Measurements from ENCODE around the gene SND1. TPM values are rescaled to one million over a fixed set of nuclear protein-coding genes. Genes with fewer than 3 reads are reported as not detected.
"Not testable (repeated sequence)": the region's sequence is repeated elsewhere in the genome, so short reads cannot be mapped to it uniquely, and the experiment has no call there.

Gene SND1
- total and polyA plus RNA-seq, 7 experiments from 2014 or later = 68.6 to 253 (median 137) TPM

GRCh38 chr7:127828843-127829500, 177.0 kb downstream of the SND1 start:
- no peak overlapping the region for H3K4me3 Mint-ChIP-seq
- H3K4me1 ChIP-seq (ENCODE audit: control insufficient read depth in 2 of 2, insufficient read depth in 2 of 2, low read length in 2 of 2) = no peaks in the 10 kb centered on the region
- no peak overlapping the region for H3K27ac Mint-ChIP-seq
- no peaks in the 10 kb centered on the region for H3K9me3 ChIP-seq (ENCODE audit: control insufficient read depth in 2 of 3, low read length in 3 of 3)
- no peak for DNase-seq
- ChIA-PET POLR2A (no interaction called here), CTCF (no interaction called here)
- no peaks in the 10 kb centered on the region for H3K27me3 ChIP-seq (ENCODE audit: control insufficient read depth in 2 of 2, insufficient read depth in 2 of 2, low read length in 2 of 2)
- no peak overlapping the region for H3K4me3 ChIP-seq (ENCODE audit: low read length)
- intact Hi-C loops (cut with micrococcal nuclease) = no loop called here
- no peak for ATAC-seq
- peaks cover 3 to 32% (median 22%) of the 10 kb centered on the region in 5 donors for H3K36me3 Mint-ChIP-seq
- no peaks in the 10 kb centered on the region for H3K27me3 Mint-ChIP-seq
- no peaks in the 10 kb centered on the region for H3K9me3 Mint-ChIP-seq
- peaks cover 0 to 12% (median 4%) of the 10 kb centered on the region in 7 donors for H3K4me1 Mint-ChIP-seq
- H3K36me3 ChIP-seq (ENCODE audit: control insufficient read depth in 2 of 3, insufficient read depth in 3 of 3, low read length in 3 of 3) = no peaks in the 10 kb centered on the region
- no peak overlapping the region for H3K27ac ChIP-seq (ENCODE audit: low read depth, low read length)

- intact Hi-C loops (cut with micrococcal nuclease) = no loop called here
- POLR2A ChIA-PET = no interaction called here
- ATAC-seq (no peak), DNase-seq (no peak)
- no peaks in the 10 kb centered on the region for H3K4me1 ChIP-seq (ENCODE audit: control insufficient read depth in 2 of 2, insufficient read depth in 2 of 2, low read length in 2 of 2)
- H3K27ac Mint-ChIP-seq = no peak overlapping the region
- no peaks in the 10 kb centered on the region for H3K27me3 Mint-ChIP-seq
- CTCF ChIA-PET = no interaction called here
- H3K27ac ChIP-seq (ENCODE audit: low read depth, low read length) = no peak overlapping the region
- H3K4me3 Mint-ChIP-seq = no peak overlapping the region
- H3K36me3 ChIP-seq (ENCODE audit: control insufficient read depth in 2 of 3, insufficient read depth in 3 of 3, low read length in 3 of 3) = no peaks in the 10 kb centered on the region
- peaks cover 8 to 51% (median 36%) of the 10 kb centered on the region in 5 donors for H3K36me3 Mint-ChIP-seq
- H3K9me3 Mint-ChIP-seq = peaks cover 4 to 15% (median 8%) of the 10 kb centered on the region in 11 donors
- H3K9me3 ChIP-seq (ENCODE audit: control insufficient read depth in 2 of 3, low read length in 3 of 3) = no peaks in the 10 kb centered on the region
- H3K27me3 ChIP-seq (ENCODE audit: control insufficient read depth in 2 of 2, insufficient read depth in 2 of 2, low read length in 2 of 2) = no peaks in the 10 kb centered on the region
- peaks cover 0 to 13% (median 0%) of the 10 kb centered on the region in 7 donors for H3K4me1 Mint-ChIP-seq
- no peak overlapping the region for H3K4me3 ChIP-seq (ENCODE audit: low read length)
These were observed 179.6 kb downstream of the SND1 start for GRCh38 chr7:127831318-127832219.

- DNase-seq (no peak), ATAC-seq (no peak)
- no peak overlapping the region for H3K4me3 Mint-ChIP-seq
- no peaks in the 10 kb centered on the region for H3K27me3 ChIP-seq (ENCODE audit: control insufficient read depth in 2 of 2, insufficient read depth in 2 of 2, low read length in 2 of 2)
- POLR2A ChIA-PET = no interaction called here
- CTCF ChIA-PET = no interaction called here
- H3K4me3 ChIP-seq (ENCODE audit: low read length) = no peak overlapping the region
- H3K27ac ChIP-seq (ENCODE audit: low read depth, low read length) = no peak overlapping the region
- H3K36me3 Mint-ChIP-seq = peaks cover 8 to 56% (median 42%) of the 10 kb centered on the region in 5 donors
- H3K9me3 ChIP-seq (ENCODE audit: control insufficient read depth in 2 of 3, low read length in 3 of 3) = no peaks in the 10 kb centered on the region
- peaks cover 4 to 21% (median 8%) of the 10 kb centered on the region in 11 donors for H3K9me3 Mint-ChIP-seq
- H3K27me3 Mint-ChIP-seq = no peaks in the 10 kb centered on the region
- intact Hi-C loops (cut with micrococcal nuclease) = no loop called here
- no peak overlapping the region for H3K27ac Mint-ChIP-seq
- peaks cover 0 to 13% (median 0%) of the 10 kb centered on the region in 7 donors for H3K4me1 Mint-ChIP-seq
- H3K36me3 ChIP-seq (ENCODE audit: control insufficient read depth in 2 of 3, insufficient read depth in 3 of 3, low read length in 3 of 3) = no peaks in the 10 kb centered on the region
- H3K4me1 ChIP-seq (ENCODE audit: control insufficient read depth in 2 of 2, insufficient read depth in 2 of 2, low read length in 2 of 2) = no peaks in the 10 kb centered on the region
These were observed 180.6 kb downstream of the SND1 start for GRCh38 chr7:127832592-127832991.

GRCh38 chr7:127833641-127834040, 181.6 kb downstream of the SND1 start:
- Histone ChIP-seq H3K27ac (ENCODE audit: low read depth, low read length) (no peak overlapping the region), H3K27me3 (ENCODE audit: control insufficient read depth in 2 of 2, insufficient read depth in 2 of 2, low read length in 2 of 2) (no peaks in the 10 kb centered on the region), H3K4me1 (ENCODE audit: control insufficient read depth in 2 of 2, insufficient read depth in 2 of 2, low read length in 2 of 2) (no peaks in the 10 kb centered on the region), H3K9me3 (ENCODE audit: control insufficient read depth in 2 of 3, low read length in 3 of 3) (no peaks in the 10 kb centered on the region), H3K4me3 (ENCODE audit: low read length) (no peak overlapping the region), H3K36me3 (ENCODE audit: control insufficient read depth in 2 of 3, insufficient read depth in 3 of 3, low read length in 3 of 3) (no peaks in the 10 kb centered on the region)
- peaks cover 0 to 11% (median 0%) of the 10 kb centered on the region in 7 donors for H3K4me1 Mint-ChIP-seq
- ATAC-seq (no peak), DNase-seq (no peak)
- peaks cover 14 to 62% (median 49%) of the 10 kb centered on the region in 5 donors for H3K36me3 Mint-ChIP-seq
- no peak overlapping the region for H3K27ac Mint-ChIP-seq
- no peak overlapping the region for H3K4me3 Mint-ChIP-seq
- intact Hi-C loops (cut with micrococcal nuclease) = no loop called here
- CTCF ChIA-PET = no interaction called here
- POLR2A ChIA-PET = no interaction called here
- H3K27me3 Mint-ChIP-seq = no peaks in the 10 kb centered on the region
- H3K9me3 Mint-ChIP-seq = peaks cover 7 to 28% (median 12%) of the 10 kb centered on the region in 11 donors

GRCh38 chr7:127835679-127836078, 183.7 kb downstream of the SND1 start:
- ChIA-PET POLR2A (no interaction called here), CTCF (no interaction called here)
- Histone ChIP-seq H3K27ac (ENCODE audit: low read depth, low read length) (no peak overlapping the region), H3K27me3 (ENCODE audit: control insufficient read depth in 2 of 2, insufficient read depth in 2 of 2, low read length in 2 of 2) (no peaks in the 10 kb centered on the region), H3K4me3 (ENCODE audit: low read length) (no peak overlapping the region), H3K9me3 (ENCODE audit: control insufficient read depth in 2 of 3, low read length in 3 of 3) (no peaks in the 10 kb centered on the region), H3K4me1 (ENCODE audit: control insufficient read depth in 2 of 2, insufficient read depth in 2 of 2, low read length in 2 of 2) (no peaks in the 10 kb centered on the region), H3K36me3 (ENCODE audit: control insufficient read depth in 2 of 3, insufficient read depth in 3 of 3, low read length in 3 of 3) (no peaks in the 10 kb centered on the region)
- Mint-ChIP-seq H3K9me3 (peaks cover 7 to 29% (median 12%) of the 10 kb centered on the region in 11 donors), H3K27me3 (no peaks in the 10 kb centered on the region), H3K36me3 (peaks cover 14 to 60% (median 48%) of the 10 kb centered on the region in 5 donors), H3K27ac (no peak overlapping the region), H3K4me3 (no peak overlapping the region), H3K4me1 (peaks cover 0 to 6% (median 0%) of the 10 kb centered on the region in 7 donors)
- DNase-seq (no peak), ATAC-seq (no peak)
- intact Hi-C loops (cut with micrococcal nuclease) = no loop called here

- not testable (repeated sequence) for H3K4me3 ChIP-seq (ENCODE audit: low read length)
These were observed 185.9 kb downstream of the SND1 start for GRCh38 chr7:127837816-127838410.

More at GRCh38 chr7:127837816-127838410, 185.9 kb downstream of the SND1 start:
- POLR2A ChIA-PET; H3K4me1 ChIP-seq (ENCODE audit: control insufficient read depth in 2 of 2, insufficient read depth in 2 of 2, low read length in 2 of 2); H3K4me3 Mint-ChIP-seq; H3K27me3 Mint-ChIP-seq; H3K36me3 ChIP-seq (ENCODE audit: control insufficient read depth in 2 of 3, insufficient read depth in 3 of 3, low read length in 3 of 3); CTCF ChIA-PET; ATAC-seq; DNase-seq; intact Hi-C loops (cut with micrococcal nuclease); H3K27ac Mint-ChIP-seq; H3K27ac ChIP-seq (ENCODE audit: low read depth, low read length); H3K9me3 ChIP-seq (ENCODE audit: control insufficient read depth in 2 of 3, low read length in 3 of 3); H3K27me3 ChIP-seq (ENCODE audit: control insufficient read depth in 2 of 2, insufficient read depth in 2 of 2, low read length in 2 of 2): not testable (repeated sequence)
- H3K9me3 Mint-ChIP-seq = peaks cover 7 to 29% (median 12%) of the 10 kb centered on the region in 11 donors
- H3K36me3 Mint-ChIP-seq = peaks cover 19 to 62% (median 40%) of the 10 kb centered on the region in 5 donors
- H3K4me1 Mint-ChIP-seq = peaks cover 0 to 11% (median 4%) of the 10 kb centered on the region in 7 donors
